ENCODE results near the gene CNTN5.

DNA sequence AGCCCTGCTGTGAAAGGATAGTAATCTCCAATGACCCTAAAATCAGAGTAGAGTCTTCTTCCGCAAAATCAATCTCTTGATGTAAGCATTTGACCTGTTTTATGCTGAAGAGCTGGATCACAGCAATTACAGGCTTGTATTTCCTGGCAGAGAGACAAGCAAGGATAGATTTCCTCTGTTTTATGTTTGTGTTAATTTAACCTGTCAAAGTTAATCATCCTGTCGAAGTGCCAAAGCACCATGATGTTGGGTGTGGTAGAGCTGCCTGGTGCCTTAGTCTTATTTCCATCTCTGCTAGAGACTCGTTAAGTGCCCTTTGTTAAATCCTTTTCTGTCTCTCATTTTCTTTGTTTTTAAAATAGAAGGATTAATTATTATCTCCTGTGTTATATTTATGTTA lies 248.1 kb downstream of the CNTN5 start:
- TF ChIP-seq EZH2phosphoT487 (IDR thresholded peaks at IDR 0.05; ENCODE audit: insufficient read depth, low read depth) (no peak), EZH2 (IDR thresholded peaks at IDR 0.05; ENCODE audit: insufficient read depth, poor library complexity, severe bottlenecking) (no peak)

All from GM23248 (cell line).